ENCODE measurements around the gene NR4A1.

Gene NR4A1

DNA sequence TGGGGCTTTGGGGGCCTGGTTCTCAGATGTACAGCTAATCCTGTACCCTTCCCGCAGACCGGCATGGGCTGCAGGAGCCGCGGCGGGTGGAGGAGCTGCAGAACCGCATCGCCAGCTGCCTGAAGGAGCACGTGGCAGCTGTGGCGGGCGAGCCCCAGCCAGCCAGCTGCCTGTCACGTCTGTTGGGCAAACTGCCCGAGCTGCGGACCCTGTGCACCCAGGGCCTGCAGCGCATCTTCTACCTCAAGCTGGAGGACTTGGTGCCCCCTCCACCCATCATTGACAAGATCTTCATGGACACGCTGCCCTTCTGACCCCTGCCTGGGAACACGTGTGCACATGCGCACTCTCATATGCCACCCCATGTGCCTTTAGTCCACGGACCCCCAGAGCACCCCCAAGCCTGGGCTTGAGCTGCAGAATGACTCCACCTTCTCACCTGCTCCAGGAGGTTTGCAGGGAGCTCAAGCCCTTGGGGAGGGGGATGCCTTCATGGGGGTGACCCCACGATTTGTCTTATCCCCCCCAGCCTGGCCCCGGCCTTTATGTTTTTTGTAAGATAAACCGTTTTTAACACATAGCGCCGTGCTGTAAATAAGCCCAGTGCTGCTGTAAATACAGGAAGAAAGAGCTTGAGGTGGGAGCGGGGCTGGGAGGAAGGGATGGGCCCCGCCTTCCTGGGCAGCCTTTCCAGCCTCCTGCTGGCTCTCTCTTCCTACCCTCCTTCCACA, 7.6 kb downstream of the NR4A1 start:
- DNase-seq (ENCODE audit: low read depth): no peak

DNA sequence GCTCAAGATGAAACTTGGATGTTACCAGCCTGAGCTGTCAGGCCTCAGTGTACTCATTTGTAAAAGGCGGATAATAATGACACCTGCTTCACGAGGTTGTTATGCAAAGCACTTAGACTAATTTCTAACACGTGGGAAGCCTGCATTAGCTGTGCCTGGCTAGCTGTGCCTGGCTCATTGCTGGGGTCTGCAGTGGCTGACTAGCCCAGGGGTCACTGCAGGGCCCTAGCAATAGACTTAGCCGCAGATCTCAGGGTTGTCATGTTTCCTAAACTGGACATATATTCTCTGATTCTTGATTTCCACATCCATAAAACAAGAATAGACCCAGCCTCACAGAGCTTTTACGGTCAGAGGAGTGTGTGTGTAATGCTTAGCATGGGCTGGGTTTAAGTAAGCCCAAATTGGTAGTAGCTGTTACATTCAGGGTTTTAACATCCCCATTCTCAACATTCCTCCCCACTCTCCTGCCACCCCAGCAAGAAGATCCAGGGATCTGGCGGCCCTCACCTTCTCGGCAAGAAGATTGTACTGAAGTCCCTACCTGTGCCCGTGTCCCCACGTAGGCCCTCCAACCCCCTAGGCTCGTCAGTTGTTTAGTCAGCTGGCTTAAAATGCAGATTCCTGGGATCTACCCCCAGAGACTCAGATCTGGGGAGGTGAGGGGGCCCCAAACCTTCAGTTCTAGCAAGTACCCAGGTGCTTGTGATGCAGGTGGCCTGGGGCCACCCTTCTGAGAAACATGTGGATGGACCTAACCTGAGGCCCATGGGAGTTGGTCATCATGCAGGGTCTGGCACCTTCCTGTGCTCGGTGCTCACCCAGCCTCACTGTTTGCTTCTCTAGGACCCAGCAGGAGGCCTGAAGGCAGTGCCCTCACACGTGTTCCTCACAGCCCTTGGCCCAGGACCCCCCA, 8.6 kb downstream of the NR4A1 start:
- no peak for DNase-seq (ENCODE audit: low read depth)

DNA sequence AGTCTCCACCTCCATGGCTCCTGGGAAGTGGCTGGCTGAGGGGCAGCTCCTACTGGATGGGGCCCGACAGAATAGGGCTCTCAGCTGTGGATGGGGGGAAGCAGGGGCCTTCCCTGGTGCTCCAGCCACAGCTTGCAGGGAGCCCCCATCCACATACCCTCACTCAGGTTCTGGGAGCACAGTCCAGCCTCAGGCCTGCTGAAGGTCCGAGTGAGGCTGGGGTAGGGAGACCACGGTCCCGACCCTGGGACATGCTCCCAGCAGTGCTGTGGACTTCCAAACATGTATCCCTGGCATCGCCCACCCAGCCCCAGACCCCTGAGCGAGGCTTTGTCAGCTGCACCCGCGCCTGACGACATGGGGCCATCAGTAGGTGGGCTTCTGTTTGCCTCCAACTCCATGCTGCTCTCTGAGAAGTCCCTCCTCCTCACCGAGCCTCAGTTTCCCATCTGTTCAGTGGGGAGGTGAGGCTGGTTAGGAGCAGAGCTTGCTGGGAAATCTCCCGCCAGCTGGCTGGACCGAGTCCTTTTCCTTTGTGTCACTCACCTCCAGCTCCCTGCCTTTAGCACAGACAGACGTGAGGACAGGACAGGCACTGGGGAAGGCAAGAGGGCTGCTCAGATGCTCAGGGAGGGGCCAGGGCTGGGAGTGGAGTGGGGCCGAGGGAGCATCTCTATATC, 9.4 kb downstream of the NR4A1 start:
- DNase-seq (ENCODE audit: low read depth): no peak

DNA sequence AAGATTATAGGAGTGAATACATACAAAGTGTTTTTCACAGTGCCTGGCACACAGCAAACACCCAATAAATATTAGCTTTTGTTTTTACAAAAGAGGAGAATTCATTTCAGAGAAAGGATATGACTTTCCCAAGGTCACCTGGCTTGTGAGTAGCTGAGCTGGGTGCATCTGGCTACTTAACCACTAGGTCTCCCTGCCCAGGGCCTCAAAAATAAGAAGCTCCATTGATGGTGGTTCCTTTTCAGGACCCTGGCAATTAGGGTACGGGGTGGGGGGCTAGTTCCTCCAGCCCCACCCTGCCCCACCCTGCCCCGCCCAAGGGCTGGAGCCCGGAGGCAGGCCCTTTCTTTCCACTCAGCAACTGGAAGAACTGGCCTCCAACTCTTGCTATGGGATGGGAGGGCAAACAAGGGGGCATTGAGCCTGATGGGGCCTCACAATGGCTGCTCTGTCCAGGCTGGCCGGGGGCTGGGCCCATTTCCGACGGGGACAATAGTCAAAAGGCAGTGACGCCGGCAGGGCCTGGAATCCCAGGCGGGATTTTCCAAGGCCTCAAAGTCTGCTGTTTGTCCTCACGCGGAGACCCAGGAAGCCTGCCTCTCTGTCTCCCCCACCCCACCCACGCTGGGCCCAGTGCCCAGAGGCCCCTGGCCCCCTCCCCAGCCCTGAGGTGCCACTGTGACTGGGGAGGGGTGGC, 10.4 kb downstream of the NR4A1 start:
- DNase-seq (ENCODE audit: low read depth): no peak

DNA sequence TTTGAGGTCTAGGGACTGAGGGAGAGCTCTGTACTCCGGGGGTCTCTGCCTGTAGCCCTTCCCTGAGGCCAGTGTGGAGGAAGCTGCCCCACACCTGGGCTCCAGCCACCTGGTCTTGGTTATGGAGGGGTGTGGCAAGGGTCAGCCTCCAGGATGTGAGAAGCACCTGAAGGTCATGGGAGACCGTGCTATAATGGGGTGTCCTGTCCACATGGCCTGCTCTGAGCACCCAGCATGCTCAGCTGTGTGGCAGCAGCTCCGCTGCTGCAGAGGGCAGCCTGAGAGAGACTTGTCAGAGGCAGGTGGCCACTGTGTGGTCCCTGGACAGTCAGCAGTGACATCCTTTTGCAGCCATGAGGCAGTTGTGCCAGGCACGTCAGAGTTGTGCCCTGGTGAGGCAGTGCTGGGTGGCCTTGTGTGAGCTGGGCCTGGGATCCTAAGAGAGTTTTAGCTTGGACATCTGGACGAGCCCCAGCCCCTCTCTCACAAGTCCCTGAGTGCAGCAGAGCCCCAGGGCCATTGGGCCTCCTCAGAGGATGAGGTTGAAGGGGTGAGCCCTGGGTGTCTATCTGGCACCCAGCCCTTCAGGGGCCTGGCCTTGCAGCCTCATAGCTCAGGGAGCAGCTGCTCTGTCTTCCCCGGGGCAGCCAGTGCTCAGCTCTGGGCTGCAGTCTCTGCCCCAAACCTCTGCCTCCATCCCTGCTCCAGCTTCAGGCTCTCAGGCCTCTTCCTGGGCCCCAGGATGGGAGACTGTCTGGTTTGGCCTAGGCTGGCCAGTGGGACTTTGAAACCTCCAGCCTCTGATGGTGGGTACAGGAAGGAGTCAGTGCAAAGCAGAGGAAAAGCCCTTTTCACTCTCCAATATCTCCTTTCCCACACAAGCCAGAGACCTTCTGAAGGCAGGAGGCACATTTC, 11.2 kb downstream of the NR4A1 start:
- DNase-seq (ENCODE audit: low read depth): no peak

DNA sequence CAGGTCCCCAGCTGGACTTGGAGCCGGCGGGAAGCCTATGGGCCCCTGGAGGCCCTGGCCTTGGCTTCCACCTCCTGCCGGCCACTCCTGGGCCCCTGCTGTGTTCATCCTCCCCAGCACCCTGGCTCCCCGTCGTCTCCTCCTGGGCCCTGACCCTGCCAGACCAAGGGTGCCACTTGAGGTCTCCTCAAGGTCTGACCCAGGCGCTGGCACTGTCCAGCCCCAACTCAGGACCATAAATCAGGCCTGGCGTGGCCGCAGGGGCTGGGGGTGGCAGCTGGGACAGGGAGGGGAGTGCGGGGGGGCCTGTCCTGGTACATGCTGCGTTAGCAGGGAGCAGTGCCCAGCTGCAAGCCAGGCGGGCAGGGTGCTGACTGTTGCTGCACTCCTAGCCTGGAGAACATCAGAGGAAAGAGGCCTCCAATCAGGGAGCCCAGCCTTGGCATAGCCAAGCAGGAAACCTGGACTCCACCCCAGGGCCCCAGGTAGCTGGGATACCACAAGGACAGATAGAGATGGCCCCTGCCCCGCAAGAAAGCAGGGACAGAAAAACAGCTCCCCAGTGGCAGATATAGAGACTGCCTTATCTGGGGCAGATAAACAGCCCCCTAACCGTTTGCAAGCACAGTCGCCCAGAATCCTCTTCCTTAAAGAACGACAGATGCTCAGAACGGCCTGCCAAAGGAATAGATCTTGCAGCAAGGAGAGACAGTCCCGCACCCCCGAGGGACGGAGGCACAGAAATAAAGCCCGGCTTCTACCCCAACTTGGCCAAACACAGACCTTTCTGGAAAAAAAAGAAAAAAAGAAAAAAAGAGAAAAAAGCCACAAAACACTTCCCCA, 12.1 kb downstream of the NR4A1 start:
- no peak for DNase-seq (ENCODE audit: low read depth)

DNA sequence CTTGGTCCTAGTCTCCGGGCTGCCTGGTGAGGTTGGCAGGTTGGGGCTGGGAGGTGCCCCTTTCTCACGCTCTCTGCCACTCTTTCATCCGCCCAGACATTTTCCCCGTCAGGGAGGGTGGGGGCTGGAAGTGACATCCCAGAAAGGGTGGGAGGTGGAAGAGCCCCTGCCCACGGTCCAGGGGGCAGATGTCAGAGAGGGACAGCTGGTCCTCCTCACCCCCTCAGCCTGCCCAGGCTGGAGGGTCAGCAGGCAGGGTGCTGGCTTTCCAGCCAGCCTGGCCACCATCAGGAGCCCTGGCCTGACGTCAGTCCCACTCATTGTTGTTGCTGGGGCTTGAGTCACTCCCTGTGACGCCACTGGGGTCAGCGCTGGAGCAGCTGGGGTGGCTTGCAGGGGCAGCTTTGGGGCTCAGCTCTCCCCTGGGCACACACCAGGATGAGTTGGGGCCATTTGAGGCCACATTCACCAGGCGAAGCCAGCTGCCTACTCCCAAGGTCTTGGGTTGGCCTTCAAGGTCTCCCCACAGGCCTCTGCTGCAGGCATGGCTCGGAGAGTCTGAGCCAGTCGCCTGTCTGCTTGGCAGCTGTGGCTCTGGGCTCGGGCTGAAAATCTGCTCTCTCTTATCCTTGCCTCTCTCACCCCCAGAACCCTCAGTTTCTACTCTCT, 12.9 kb downstream of the NR4A1 start:
- DNase-seq (ENCODE audit: low read depth): no peak

DNA sequence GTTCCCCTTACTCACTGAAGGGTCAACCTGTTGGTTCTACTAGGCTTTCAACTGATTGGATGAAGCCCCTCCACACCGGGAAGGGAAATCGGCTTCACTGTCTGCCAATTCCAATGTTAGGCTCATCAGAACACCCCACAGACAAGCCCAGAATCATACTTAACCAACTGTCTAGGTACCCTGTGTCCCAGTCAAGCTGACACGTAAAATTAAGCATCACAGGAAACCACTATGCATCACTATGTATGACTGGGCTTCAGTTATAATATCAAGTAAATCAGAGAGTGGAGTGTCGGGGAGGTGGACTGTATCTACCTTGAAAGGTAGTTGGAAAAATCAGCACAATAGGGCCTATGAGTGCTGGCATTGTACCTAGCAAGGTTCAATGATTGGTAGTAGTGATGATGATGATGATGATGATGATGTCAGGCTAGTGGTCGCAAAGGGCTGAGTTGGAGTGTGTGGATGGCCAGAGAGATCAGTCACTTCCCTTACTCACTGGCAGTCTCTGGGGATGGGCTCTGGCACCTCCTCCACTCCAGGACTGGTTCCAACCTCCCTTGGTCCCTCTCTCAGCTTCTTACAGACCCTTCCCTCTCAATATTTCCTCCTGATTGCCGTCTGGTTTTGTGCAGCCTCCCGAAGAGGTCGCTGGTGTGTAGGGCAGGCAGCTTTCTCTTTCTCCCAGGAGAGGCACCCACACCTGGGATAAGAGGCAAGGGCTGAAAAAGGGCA, 15.3 kb downstream of the NR4A1 start:
- DNase-seq (ENCODE audit: low read depth): no peak

DNA sequence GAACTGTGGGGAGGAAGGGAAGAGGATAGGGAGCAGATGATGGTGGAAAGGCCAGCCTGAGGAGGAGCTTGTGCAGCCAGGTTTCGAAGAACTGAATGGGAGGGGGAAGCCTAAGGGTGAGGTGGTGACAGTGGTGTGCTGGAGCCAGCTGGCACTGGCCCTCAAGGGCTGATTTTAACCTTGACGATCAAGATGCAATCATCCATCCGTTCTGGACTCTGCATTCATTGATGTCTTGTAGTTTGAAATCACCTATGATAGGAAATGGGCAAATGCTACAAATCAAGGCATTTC, 15.8 kb downstream of the NR4A1 start:
- DNase-seq (ENCODE audit: low read depth): no peak

DNA sequence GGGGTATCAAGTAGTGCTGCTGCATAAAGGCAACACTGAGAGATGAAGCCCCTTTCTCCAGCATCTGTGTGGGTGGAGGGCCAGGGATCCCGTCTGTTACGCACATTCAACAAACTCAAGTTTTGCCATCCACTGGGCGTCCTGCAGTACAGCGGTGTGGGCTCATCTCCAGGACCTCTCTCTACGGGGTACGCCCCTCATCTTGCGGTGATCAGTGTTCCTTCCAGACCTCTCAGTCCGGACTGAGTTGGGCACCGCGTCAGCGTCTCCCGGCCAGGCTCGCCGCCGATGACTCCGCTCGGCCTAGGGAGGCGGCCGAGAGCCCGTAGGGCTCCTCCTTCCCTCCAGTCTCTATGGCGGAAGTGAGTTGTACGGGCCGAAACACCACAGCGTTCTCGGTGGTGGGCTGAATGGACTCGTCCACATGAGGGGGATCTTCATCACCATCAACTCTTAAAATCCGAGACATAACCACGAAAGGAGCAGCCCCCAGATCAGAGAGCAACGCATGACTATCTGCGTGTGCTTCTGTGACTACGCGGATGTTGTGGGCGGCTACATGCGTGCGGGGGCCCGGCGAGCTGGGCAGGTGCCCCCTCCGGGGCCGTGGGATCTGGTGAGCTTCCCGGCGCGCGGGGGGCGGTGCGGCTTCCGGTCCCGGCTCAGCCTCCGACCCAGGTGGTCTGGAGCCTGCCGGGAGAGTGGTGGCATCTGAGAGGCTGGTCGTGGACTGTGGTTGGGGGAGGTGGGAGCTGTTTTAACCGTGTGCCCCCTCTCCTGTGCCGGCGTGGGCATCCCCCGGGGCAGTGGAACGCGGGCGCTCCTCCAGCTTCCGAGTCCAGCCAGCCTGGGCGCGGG, 18.3 kb downstream of the NR4A1 start, which contains the start of gene ATG101:
TSS of gene ATG101 (plus strand) at position 652 of the 858 bp plus-strand sequence. CDS start 3,673 bp downstream, outside the sequence.
- peak; percentile 94 for DNase-seq (ENCODE audit: low read depth)

DNA sequence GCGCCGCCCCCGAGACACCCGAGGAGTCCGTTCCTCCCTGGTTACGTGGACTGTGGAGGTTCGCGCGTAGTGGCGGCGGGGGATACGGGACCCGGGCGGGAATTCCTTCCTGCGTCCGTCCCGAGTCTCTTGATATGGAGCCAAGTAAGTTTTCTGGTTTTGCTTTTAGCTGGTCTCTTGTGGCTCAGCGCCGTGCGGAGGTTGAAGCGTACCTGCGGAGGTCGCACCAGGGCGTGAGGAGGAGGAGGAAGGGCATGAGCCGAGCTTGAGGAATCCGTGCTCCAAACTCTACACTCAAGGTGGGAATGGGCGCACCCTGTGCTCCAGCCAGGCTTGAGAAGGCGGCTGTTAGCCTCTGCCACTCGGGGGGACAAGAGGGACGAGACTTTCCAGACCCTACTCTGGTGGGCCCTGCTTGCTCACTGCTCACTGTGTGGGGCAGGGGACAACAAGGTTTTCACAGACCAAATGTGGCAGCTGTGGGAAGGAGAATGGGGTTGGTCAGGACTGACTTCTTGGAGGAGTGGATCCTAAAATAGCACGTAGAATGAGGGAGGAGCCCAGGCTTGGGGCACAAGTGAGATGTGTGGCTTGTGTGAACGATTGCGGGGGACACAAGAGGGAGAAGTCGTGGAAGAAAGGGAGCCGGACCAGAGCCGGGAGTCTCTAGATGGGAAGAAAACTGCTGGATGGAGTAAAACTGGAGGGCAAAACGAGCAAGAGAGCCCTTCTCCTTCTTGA, 19.1 kb downstream of the NR4A1 start:
- no peak for DNase-seq (ENCODE audit: low read depth)

DNA sequence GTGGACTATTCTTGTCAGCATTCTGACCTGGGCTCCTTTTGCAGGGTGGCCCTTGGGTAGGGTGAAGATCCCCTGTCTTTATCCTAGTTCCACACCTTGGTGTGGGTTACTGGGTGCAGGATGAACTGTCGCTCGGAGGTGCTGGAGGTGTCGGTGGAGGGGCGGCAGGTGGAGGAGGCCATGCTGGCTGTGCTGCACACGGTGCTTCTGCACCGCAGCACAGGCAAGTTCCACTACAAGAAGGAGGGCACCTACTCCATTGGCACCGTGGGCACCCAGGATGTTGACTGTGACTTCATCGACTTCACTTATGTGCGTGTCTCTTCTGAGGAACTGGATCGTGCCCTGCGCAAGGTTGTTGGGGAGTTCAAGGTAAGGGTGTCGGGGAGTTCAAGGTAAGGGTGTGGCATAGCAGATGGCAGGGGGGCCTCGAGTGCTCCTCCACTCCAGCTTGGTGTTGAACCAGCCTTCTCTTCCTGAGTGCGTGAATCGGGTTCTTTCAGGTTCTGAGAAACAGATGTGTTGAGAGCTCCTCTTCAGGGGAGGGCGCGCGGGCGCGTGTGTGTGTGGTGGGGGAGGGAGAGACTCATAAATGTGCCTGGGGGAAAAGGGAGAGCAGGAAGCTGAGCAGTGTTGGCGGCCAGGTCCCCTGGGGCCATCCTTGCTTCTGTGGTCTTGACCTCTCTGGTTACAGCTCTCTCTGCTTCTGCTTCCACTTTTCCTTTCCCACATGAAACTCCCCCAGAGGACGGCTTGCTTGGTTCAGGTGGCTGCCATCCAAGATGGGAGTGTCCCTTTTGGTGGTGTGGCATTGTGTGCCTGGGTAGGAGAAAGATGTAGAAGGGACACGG, 22.5 kb downstream of the NR4A1 start:
- no peak for DNase-seq (ENCODE audit: low read depth)

DNA sequence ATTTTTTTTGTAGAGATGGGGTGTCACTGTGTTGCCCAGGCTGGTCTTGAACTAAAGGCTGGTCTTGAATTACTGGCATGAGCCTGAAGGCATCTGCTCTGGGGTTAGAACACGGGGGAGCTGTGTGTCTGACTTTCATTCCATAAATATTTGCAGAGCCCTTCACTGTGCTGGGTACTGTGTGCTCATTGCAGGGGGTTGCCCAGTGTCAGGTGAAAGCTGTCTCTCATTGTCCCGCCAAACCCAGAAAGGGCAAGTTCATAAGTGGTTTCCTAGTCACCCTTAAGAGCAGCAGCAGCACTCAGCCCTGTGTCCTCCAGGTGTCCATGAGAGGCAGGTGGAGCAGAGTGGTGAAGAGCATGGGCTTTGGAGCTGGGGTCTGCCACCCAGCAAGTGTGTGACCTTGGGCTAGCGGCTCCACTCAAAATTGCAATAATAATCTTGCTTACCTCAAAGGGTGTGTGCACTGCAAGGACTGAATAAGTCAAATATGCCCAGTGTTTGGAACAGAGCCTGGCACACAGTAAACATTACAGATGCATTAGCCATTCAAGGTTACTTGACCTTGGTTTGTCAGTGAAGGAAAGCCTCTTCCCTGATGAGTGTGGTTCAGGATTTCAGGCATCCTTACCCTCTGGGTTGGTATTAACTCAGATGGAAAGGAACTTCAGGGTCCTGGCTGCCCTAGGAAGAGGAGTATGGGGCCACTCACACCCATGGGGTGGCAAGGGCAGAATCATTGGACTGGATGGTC, 23.9 kb downstream of the NR4A1 start:
- DNase-seq (ENCODE audit: low read depth): no peak

DNA sequence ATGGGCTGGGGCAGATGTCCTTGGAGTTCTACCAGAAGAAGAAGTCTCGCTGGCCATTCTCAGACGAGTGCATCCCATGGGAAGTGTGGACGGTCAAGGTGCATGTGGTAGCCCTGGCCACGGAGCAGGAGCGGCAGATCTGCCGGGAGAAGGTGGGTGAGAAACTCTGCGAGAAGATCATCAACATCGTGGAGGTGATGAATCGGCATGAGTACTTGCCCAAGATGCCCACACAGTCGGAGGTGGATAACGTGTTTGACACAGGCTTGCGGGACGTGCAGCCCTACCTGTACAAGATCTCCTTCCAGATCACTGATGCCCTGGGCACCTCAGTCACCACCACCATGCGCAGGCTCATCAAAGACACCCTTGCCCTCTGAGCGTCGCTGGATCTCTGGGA, 25.6 kb downstream of the NR4A1 start:
- no peak for DNase-seq (ENCODE audit: low read depth)

DNA sequence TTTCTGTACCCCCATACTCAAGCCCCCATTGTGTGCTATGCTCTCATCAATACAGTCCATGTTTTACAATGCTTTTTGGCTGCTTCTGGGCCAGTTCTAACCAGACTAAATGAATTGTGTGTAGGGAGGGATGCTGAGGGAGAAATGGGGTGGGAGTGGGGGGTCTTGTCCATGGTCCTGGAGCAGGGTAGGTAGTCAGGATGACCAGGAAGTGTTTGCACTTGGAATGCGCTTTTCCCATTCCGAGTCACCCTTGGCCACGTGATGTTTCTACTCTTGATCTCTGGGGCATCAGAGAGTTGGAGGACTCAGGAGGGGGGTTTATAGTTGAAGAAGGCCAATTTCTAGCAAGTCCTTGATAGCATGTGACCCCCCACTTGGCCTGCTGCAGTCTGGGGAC, 27.0 kb downstream of the NR4A1 start:
- DNase-seq (ENCODE audit: low read depth): no peak
